Heart left ventricle (tissue), 13 donors: ENCODE data around the gene GBGT1.
"Not testable (repeated sequence)": the region's sequence is repeated elsewhere in the genome, so short reads cannot be mapped to it uniquely, and the experiment has no call there.

ENCODE experiments used
- POLR2A ChIP-seq, 2 donors: fragments of 450-650 bp; IDR thresholded peaks; one replicate each; pipeline ENCODE4 v1.6.1; 2017; ENCODE audit warnings: antibody characterized with exemption in 2 of 2, mild to moderate bottlenecking in 2 of 2, moderate library complexity in 2 of 2
- TF ChIP-seq, protein P1 (sequence below), 12 donors: fragments of 200-600 bp; sonication (generic) in 4 of 12; IDR thresholded peaks; one replicate each; pipeline versions ENCODE4 v1.5.0 to v1.8.0; 2018 to 2022; ENCODE audit warnings: antibody characterized with exemption in 12 of 12, mild to moderate bottlenecking in 5 of 12
- donor health status: ischemic (EF 13 %, LVEDD 7.1; RV severe dilation, severe dysfunction).
- donor health status: DM: no; HTN: yes; CAD: no.
- donor health status: DM: no; HTN: no; CAD: no.
- donor health status: ischemic (EF 25% LVEDD 6.9; RV normal size, moderate dysfunction).
- donor health status: ischemic (EF 25% LVEDD 5.7; RV mildly dilated, moderate dysfunction).
- donor health status: ischemic (EF 35%, LVEDD 5.7; RV mildly dilated, moderate dysfunction).
- donor health status: nonischemic (EF 11% LVEDD 7.7; RV severe dilation, severe dysfunction).
- donor health status: DM: yes; HTN: yes; CAD: no.
- donor health status: PGD.
- donor health status: ischemic (EF 29% LVEDD 5.4; RV normal size, mild dysfunction).
- donor health status: nonischemic (EF 23%, LVEDD 6.1; RV moderate dilation, normal function).

DNA sequence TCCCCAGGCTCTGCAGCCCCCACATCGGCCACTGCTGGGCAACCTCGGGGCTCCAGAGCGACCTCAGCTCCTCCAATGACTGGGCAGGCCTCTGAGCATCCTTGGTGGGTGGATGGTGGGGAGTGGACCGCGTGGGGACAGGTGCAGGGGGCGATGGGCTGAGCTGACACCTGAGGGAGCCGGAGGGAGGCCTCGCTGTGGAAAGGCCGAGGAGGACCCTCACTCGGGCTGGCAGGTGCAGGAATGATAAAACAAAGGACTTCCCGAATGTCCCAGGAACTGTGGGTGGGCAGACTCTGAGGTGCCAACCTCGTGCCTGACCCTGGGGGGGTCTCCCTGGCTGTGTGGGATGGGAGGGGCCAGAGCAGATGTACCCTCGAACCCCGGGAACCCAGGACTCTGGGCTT, 41.8 kb upstream of the GBGT1 start:
- TF ChIP-seq, protein P1, sequence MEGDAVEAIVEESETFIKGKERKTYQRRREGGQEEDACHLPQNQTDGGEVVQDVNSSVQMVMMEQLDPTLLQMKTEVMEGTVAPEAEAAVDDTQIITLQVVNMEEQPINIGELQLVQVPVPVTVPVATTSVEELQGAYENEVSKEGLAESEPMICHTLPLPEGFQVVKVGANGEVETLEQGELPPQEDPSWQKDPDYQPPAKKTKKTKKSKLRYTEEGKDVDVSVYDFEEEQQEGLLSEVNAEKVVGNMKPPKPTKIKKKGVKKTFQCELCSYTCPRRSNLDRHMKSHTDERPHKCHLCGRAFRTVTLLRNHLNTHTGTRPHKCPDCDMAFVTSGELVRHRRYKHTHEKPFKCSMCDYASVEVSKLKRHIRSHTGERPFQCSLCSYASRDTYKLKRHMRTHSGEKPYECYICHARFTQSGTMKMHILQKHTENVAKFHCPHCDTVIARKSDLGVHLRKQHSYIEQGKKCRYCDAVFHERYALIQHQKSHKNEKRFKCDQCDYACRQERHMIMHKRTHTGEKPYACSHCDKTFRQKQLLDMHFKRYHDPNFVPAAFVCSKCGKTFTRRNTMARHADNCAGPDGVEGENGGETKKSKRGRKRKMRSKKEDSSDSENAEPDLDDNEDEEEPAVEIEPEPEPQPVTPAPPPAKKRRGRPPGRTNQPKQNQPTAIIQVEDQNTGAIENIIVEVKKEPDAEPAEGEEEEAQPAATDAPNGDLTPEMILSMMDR (IDR thresholded peaks at IDR 0.05): not testable (repeated sequence)
- TF ChIP-seq POLR2A (IDR thresholded peaks at IDR 0.05): not testable (repeated sequence)
